Effector memory CD8-positive, alpha-beta T cell (primary cell): ENCODE data around the gene CCDC177.

Experiments
- ATAC-seq: fragments of 150-1000 bp; cut with Tn5 transposase; replicated peaks from 2 replicates; pipeline ENCODE4 v1.10.0; 2021; ENCODE audit warnings: mild to moderate bottlenecking, moderate library complexity
- DNase-seq, 3 experiments: peaks; one replicate each; pipeline ENCODE4 v3.0.0; 2021
- H3K27ac Mint-ChIP-seq, 2 donors: one replicate each; pipeline ENCODE4 v1.8.0; 2022; ENCODE audit warnings: mild to moderate bottlenecking in 2 of 2, mixed read lengths in 2 of 2, moderate library complexity in 2 of 2
- H3K27me3 Mint-ChIP-seq, 2 donors: one replicate each; pipeline ENCODE4 v1.8.0; 2022; ENCODE audit warnings: mixed read lengths in 2 of 2
- H3K36me3 Mint-ChIP-seq: one replicate; pipeline ENCODE4 v1.8.0; 2022; ENCODE audit warnings: mild to moderate bottlenecking, moderate library complexity, mixed read lengths; ENCODE audit not compliant: insufficient read depth
- H3K4me1 Mint-ChIP-seq, 2 donors: one replicate each; pipeline ENCODE4 v1.8.0; 2022; ENCODE audit warnings: low read depth in 2 of 2, mixed read lengths in 2 of 2
- H3K4me3 Mint-ChIP-seq, 2 donors: one replicate each; pipeline ENCODE4 v1.8.0; 2022; ENCODE audit warnings: mild to moderate bottlenecking in 2 of 2, mixed read lengths in 2 of 2, moderate library complexity in 2 of 2
- H3K9me3 Mint-ChIP-seq, 2 donors: one replicate each; pipeline ENCODE4 v1.8.0; 2022; ENCODE audit warnings: mixed read lengths in 2 of 2

Gene CCDC177

DNA sequence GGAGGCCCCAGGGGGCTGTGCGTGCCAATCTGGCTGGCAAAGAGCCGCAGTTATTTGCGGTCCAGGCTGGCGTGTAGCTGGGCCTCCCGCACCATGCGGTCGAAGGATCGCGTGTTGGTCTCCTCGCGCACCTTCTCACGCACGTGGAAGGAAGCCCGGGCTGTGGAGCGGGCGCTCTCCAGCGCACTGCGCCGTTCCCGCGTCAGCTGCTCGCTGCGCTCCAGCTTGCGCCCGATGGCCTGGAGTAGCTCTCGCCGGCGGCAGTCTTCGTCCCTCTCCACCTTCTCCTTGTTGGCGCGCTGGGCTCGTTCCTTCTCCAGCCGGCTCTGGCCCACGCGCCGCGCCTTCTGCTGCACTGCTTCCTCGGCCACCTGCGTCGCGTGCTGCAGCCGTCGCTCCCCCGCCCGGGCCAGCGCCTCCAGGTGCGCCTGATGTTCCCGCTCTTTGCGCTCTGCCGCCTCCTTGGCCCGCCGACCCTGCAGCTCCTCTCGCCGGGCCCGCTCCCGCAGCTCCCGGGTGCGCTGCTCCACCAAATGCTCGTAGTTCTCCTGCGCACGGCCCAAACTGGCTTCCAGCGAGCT lies 3.1 kb downstream of the CCDC177 start:
- Mint-ChIP-seq H3K4me3 (no peak overlapping the region), H3K36me3 (no peaks in the 10 kb centered on the region), H3K4me1 (peaks cover 9 to 12% of the 10 kb centered on the region in 2 donors), H3K9me3 (no peaks in the 10 kb centered on the region), H3K27me3 (peaks cover 63 to 88% of the 10 kb centered on the region in 2 donors), H3K27ac (no peak overlapping the region)
- ATAC-seq (no peak), DNase-seq (no peak)

DNA sequence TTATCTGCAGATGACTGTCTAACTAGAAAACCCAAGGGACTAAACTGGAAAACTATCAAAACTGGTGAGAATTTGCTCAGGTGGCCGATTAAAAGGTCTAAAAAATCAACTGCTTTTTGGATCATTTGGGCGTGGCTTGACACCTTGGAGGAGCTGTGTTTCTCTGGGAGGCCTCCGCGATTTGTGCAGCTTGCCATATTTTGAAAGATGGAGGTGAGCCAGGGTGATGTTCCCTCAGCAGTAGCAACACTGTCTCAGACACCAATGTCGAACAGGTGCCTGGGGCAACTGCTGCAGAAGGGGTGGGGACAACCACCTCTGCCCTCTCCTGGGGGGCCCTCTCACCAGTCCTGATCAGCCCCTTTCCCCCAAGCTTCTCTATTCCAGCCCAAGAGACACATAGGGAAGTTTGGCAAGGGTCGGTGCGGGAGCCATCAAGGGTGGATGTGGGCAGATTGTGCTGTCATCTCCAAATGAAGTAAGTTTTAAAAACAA lies 3.8 kb downstream of the CCDC177 start:
- Mint-ChIP-seq H3K36me3 (no peaks in the 10 kb centered on the region), H3K27me3 (peaks cover 62 to 88% of the 10 kb centered on the region in 2 donors), H3K9me3 (no peaks in the 10 kb centered on the region), H3K27ac (no peak overlapping the region), H3K4me3 (peak overlapping the region in 1 of 2 donors; percentile 51), H3K4me1 (peaks cover 9 to 12% of the 10 kb centered on the region in 2 donors)
- ATAC-seq = no peak
- no peak for DNase-seq

DNA sequence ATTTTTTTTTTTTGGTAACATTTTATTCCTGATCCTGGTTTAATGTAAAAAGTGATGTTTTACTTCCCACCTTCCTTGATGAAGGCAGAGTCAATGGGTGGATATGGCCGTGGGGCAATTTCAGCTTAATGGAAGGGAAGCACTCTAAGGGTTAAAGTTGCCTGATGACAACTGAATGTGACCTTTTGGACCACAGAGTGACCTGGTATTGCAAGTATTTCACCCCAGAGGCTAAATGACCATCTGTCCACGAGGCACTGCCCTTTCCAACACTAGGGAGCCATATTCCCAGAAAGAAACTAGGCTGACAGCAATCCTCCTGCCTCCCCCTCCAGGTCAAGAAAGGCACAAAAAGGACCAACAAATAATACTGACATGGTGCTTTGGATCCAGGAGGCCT lies 4.8 kb downstream of the CCDC177 start:
- DNase-seq (no peak), ATAC-seq (no peak)
- no peak overlapping the region for H3K27ac Mint-ChIP-seq
- no peaks in the 10 kb centered on the region for H3K9me3 Mint-ChIP-seq
- no peaks in the 10 kb centered on the region for H3K36me3 Mint-ChIP-seq
- no peak overlapping the region for H3K4me3 Mint-ChIP-seq
- H3K4me1 Mint-ChIP-seq = peaks cover 9 to 12% of the 10 kb centered on the region in 2 donors
- peaks cover 63 to 88% of the 10 kb centered on the region in 2 donors for H3K27me3 Mint-ChIP-seq

DNA sequence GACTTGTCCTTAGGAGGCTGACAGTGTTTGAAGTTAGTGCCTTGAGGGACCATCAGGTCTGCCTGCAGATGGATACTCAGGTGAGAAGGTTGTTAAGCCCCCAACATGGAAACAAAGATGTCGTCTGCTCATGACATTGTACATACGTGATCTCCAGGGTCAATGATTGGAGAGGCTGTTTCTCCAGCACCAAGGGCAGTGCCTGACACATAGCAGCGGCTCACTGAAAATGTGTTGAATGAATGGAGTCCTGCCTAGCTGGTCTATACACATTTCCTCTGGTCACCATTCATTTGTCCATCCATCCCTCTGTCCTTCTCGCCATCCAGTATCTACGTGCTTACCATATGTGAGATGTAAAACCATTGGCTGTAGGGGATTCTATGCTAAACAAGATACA lies 7.1 kb downstream of the CCDC177 start:
- ATAC-seq (no peak), DNase-seq (no peak)
- Mint-ChIP-seq H3K4me3 (no peak overlapping the region), H3K9me3 (no peaks in the 10 kb centered on the region), H3K27ac (no peak overlapping the region), H3K27me3 (peaks cover 58 to 81% of the 10 kb centered on the region in 2 donors), H3K4me1 (no peaks in the 10 kb centered on the region), H3K36me3 (no peaks in the 10 kb centered on the region)

GRCh38 chr14:69561893-69562292 lies 12.8 kb downstream of the CCDC177 start:
- Mint-ChIP-seq H3K9me3 (no peaks in the 10 kb centered on the region), H3K4me1 (no peaks in the 10 kb centered on the region), H3K27me3 (peaks cover 54 to 68% of the 10 kb centered on the region in 2 donors)

GRCh38 chr14:69560826-69561225 lies 13.8 kb downstream of the CCDC177 start:
- peaks cover 47 to 57% of the 10 kb centered on the region in 2 donors for H3K27me3 Mint-ChIP-seq
- H3K9me3 Mint-ChIP-seq = no peaks in the 10 kb centered on the region
- H3K4me1 Mint-ChIP-seq = no peaks in the 10 kb centered on the region

More at GRCh38 chr14:69561893-69562292, 12.8 kb downstream of the CCDC177 start:
- no peak for ATAC-seq
- Mint-ChIP-seq H3K27ac (no peak overlapping the region), H3K4me3 (no peak overlapping the region), H3K36me3 (no peaks in the 10 kb centered on the region)
- DNase-seq = no peak

GRCh38 chr14:69559581-69560011 lies 15.1 kb downstream of the CCDC177 start:
- Mint-ChIP-seq H3K36me3 (no peaks in the 10 kb centered on the region), H3K27ac (no peak overlapping the region), H3K4me3 (no peak overlapping the region), H3K27me3 (peaks cover 36 to 45% of the 10 kb centered on the region in 2 donors), H3K4me1 (no peaks in the 10 kb centered on the region), H3K9me3 (no peaks in the 10 kb centered on the region)
- ATAC-seq (no peak), DNase-seq (no peak)

More at GRCh38 chr14:69560826-69561225, 13.8 kb downstream of the CCDC177 start:
- Mint-ChIP-seq H3K27ac (no peak overlapping the region), H3K36me3 (no peaks in the 10 kb centered on the region), H3K4me3 (no peak overlapping the region)
- DNase-seq (no peak), ATAC-seq (no peak)

GRCh38 chr14:69558774-69559173 lies 15.9 kb downstream of the CCDC177 start:
- H3K4me3 Mint-ChIP-seq = no peak overlapping the region
- DNase-seq = no peak
- ATAC-seq = no peak
- H3K36me3 Mint-ChIP-seq = no peaks in the 10 kb centered on the region
- H3K27ac Mint-ChIP-seq = no peak overlapping the region
- no peaks in the 10 kb centered on the region for H3K4me1 Mint-ChIP-seq
- H3K27me3 Mint-ChIP-seq = peaks cover 31 to 45% of the 10 kb centered on the region in 2 donors
- H3K9me3 Mint-ChIP-seq = no peaks in the 10 kb centered on the region

- ATAC-seq (no peak), DNase-seq (no peak)
- H3K9me3 Mint-ChIP-seq = no peaks in the 10 kb centered on the region
- no peak overlapping the region for H3K27ac Mint-ChIP-seq
- no peaks in the 10 kb centered on the region for H3K36me3 Mint-ChIP-seq
- peaks cover 49 to 54% of the 10 kb centered on the region in 2 donors for H3K27me3 Mint-ChIP-seq
- H3K4me1 Mint-ChIP-seq = no peaks in the 10 kb centered on the region
- H3K4me3 Mint-ChIP-seq = no peak overlapping the region
Observed at GRCh38 chr14:69554500-69554899, 20.2 kb downstream of the CCDC177 start.

- no peak for DNase-seq
- H3K27ac Mint-ChIP-seq = no peak overlapping the region
- H3K9me3 Mint-ChIP-seq = no peaks in the 10 kb centered on the region
- ATAC-seq = no peak
- peaks cover 42 to 58% of the 10 kb centered on the region in 2 donors for H3K27me3 Mint-ChIP-seq
- H3K4me1 Mint-ChIP-seq = no peaks in the 10 kb centered on the region
- no peak overlapping the region for H3K4me3 Mint-ChIP-seq
- no peaks in the 10 kb centered on the region for H3K36me3 Mint-ChIP-seq
Observed at GRCh38 chr14:69553252-69553651, 21.4 kb downstream of the CCDC177 start.

DNA sequence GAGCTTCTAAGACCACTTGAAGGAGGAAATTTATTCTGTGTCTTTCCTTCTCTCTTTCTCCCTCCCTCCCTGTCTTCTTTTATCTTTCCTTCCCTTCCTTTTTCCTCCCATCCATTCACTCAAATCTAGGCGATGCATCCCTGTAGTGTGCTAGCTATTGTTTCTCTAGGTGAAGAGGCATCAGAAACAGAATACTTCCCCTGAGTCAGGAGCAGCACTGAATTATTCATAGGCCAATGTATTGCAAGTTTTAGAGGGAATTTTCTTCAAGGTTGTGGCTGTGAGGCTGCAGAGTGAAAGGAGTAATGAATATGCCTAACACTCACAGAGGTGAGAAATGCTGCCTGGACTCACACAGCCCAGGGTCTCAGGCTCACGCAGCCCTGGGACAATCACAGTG lies 23.2 kb downstream of the CCDC177 start:
- no peak overlapping the region for H3K4me3 Mint-ChIP-seq
- H3K36me3 Mint-ChIP-seq = no peaks in the 10 kb centered on the region

DNA sequence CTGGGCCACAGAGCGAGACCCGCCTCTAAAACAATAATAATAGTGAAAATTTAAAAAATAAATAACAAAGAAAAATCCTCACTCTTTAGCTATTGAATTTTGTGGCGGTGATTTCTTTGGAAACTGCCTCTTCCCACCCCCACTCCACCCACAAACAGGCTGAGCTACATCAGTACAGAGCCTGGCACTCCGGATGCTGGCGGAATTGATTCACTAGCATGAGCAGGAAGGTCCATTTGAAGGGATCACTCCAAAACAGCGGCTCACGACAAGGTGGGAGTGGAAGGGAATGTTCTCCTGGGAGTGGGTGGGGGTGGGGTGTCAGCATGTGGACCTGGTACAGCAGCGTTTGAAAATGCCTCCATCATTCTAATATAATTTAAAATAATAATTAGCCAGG lies 26.1 kb downstream of the CCDC177 start:
- Mint-ChIP-seq H3K9me3 (no peaks in the 10 kb centered on the region), H3K4me3 (no peak overlapping the region), H3K27ac (no peak overlapping the region), H3K27me3 (peaks cover 65 to 85% of the 10 kb centered on the region in 2 donors), H3K36me3 (peaks cover 7% of the 10 kb centered on the region), H3K4me1 (peaks cover 3 to 10% of the 10 kb centered on the region in 2 donors)
- DNase-seq (no peak), ATAC-seq (no peak)

More for the DNA sequence above, 23.2 kb downstream of the CCDC177 start:
- DNase-seq (no peak), ATAC-seq (no peak)
- peaks cover 51 to 70% of the 10 kb centered on the region in 2 donors for H3K27me3 Mint-ChIP-seq
- no peaks in the 10 kb centered on the region for H3K4me1 Mint-ChIP-seq
- no peak overlapping the region for H3K27ac Mint-ChIP-seq
- H3K9me3 Mint-ChIP-seq = no peaks in the 10 kb centered on the region

- no peak overlapping the region for H3K4me3 Mint-ChIP-seq
- no peaks in the 10 kb centered on the region for H3K9me3 Mint-ChIP-seq
- H3K27ac Mint-ChIP-seq = no peak overlapping the region
- peaks cover 5 to 15% of the 10 kb centered on the region in 2 donors for H3K4me1 Mint-ChIP-seq
- DNase-seq (no peak), ATAC-seq (peak; percentile 43)
- H3K36me3 Mint-ChIP-seq = peaks cover 7% of the 10 kb centered on the region
- peaks cover 58 to 83% of the 10 kb centered on the region in 2 donors for H3K27me3 Mint-ChIP-seq
Observed at GRCh38 chr14:69547701-69548348, 26.8 kb downstream of the CCDC177 start.
